ENCODE results near the gene WDR41. TPM values are rescaled to one million over a fixed set of nuclear protein-coding genes. Genes with fewer than 3 reads are reported as not detected.
"Not testable (repeated sequence)": the region's sequence is repeated elsewhere in the genome, so short reads cannot be mapped to it uniquely, and the experiment has no call there.

The WDR41 gene
- total RNA-seq, 1 experiment from 2014 or later = 25.2 TPM

GRCh38 chr5:77492653-77493000, 511 bp upstream of the WDR41 start:
- CTCF ChIA-PET = interaction anchor here (0.7 to 1.6 kb wide), 2 partner anchors 348 to 363 kb away, joined by 3 to 8 read pairs; no protein-coding TSS in a partner anchor
- H4K20me1 ChIP-seq (ENCODE audit: insufficient read depth) = peaks cover 4% of the 10 kb centered on the region; the same call in 1 of the 2 replicates
- 0 out of 2 replicates have a peak, but pooled peaks cover 8% of the 10 kb centered on the region for H3K79me2 ChIP-seq (ENCODE audit: low read depth)
- H2AFZ ChIP-seq = no peak overlapping the region; the same call in 1 of the 2 replicates
- H3K9me2 ChIP-seq (ENCODE audit: insufficient read depth) = no peaks in the 10 kb centered on the region
- no TSS peak for BruUV-seq (replicated peaks)
- H3K4me1 ChIP-seq (replicated peaks; ENCODE audit: insufficient read depth) = peaks cover 5% of the 10 kb centered on the region; the same call in 1 of the 2 replicates
- POLR2A ChIA-PET (ENCODE audit: unreplicated experiment) = interaction anchor here (0.6 to 0.7 kb wide), 2 partner anchors 292 to 405 kb away, joined by 3 to 6 read pairs; no protein-coding TSS in a partner anchor
- no peaks in the 10 kb centered on the region for H3K9me3 ChIP-seq (ENCODE audit: insufficient read depth, low read depth)
- no peaks in the 10 kb centered on the region; the same call in 1 of the 2 replicates for H3F3A ChIP-seq (ENCODE audit: insufficient read depth, low read depth)
- intact Hi-C loops (cut with micrococcal nuclease; ENCODE audit: unreplicated experiment) = loop anchor here (1.0 to 5.0 kb wide), 4 partner anchors 348 to 624 kb away; no protein-coding TSS in a partner anchor
- H3K4me2 ChIP-seq = peak overlapping the region; percentile 82; the same call in 1 of the 2 replicates
- H3K27ac ChIP-seq = no peak overlapping the region
- H3K36me3 ChIP-seq (ENCODE audit: low read depth) = no peaks in the 10 kb centered on the region
- DNase-seq = no peak
- no peaks in the 10 kb centered on the region for H3K27me3 ChIP-seq (ENCODE audit: insufficient read depth, low read depth)
- TF ChIP-seq EZH2 (IDR thresholded peaks at IDR 0.05; ENCODE audit: low read depth) (no peak), CTCF (conservative IDR thresholded peaks at IDR 0.05) (peak; percentile 28; the same call in 1 of the 2 replicates)
- H3K4me3 ChIP-seq = peak overlapping the region; percentile 82; the same call in 1 of the 2 replicates

GRCh38 chr5:77490741-77491344, 1.3 kb downstream of the WDR41 start:
- H3K27me3 ChIP-seq (ENCODE audit: insufficient read depth, low read depth); BruUV-seq (replicated peaks); H3K9me2 ChIP-seq (ENCODE audit: insufficient read depth); H4K20me1 ChIP-seq (ENCODE audit: insufficient read depth); H3K36me3 ChIP-seq (ENCODE audit: low read depth); POLR2A ChIA-PET (ENCODE audit: unreplicated experiment); H3K4me1 ChIP-seq (replicated peaks; ENCODE audit: insufficient read depth); H3K79me2 ChIP-seq (ENCODE audit: low read depth); H3F3A ChIP-seq (ENCODE audit: insufficient read depth, low read depth); H3K9me3 ChIP-seq (ENCODE audit: insufficient read depth, low read depth); H3K27ac ChIP-seq: not testable (repeated sequence)
- Histone ChIP-seq H3K4me2 (peak overlapping the region; percentile 82), H3K4me3 (peak overlapping the region; percentile 82; the same call in 1 of the 2 replicates), H2AFZ (peak overlapping the region; percentile 93)
- CTCF ChIA-PET = interaction anchor here (0.6 to 0.7 kb wide), 2 partner anchors 358 to 427 kb away, joined by 3 to 6 read pairs; no protein-coding TSS in a partner anchor
- intact Hi-C loops (cut with micrococcal nuclease; ENCODE audit: unreplicated experiment) = loop anchor here (5.0 kb wide), 1 partner anchor 364 kb away; no protein-coding TSS in a partner anchor
- DNase-seq = peak in 1 of 2 experiments; percentile 6

- Histone ChIP-seq H3K27me3 (ENCODE audit: insufficient read depth, low read depth) (no peaks in the 10 kb centered on the region), H3K79me2 (ENCODE audit: low read depth) (0 out of 2 replicates have a peak, but pooled peaks cover 8% of the 10 kb centered on the region), H3K4me1 (replicated peaks; ENCODE audit: insufficient read depth) (peaks cover 5% of the 10 kb centered on the region; the same call in 1 of the 2 replicates), H2AFZ (no peak overlapping the region), H3K4me2 (no peak overlapping the region), H3K9me2 (ENCODE audit: insufficient read depth) (no peaks in the 10 kb centered on the region), H3F3A (ENCODE audit: insufficient read depth, low read depth) (no peaks in the 10 kb centered on the region), H4K20me1 (ENCODE audit: insufficient read depth) (peaks cover 4% of the 10 kb centered on the region; the same call in 1 of the 2 replicates), H3K36me3 (ENCODE audit: low read depth) (no peaks in the 10 kb centered on the region), H3K27ac (no peak overlapping the region), H3K4me3 (no peak overlapping the region), H3K9me3 (ENCODE audit: insufficient read depth, low read depth) (no peaks in the 10 kb centered on the region)
- BruUV-seq (replicated peaks) = no TSS peak
- ChIA-PET POLR2A (ENCODE audit: unreplicated experiment) (no interaction called here), CTCF (no interaction called here)
- no peak for TF ChIP-seq CTCF (conservative IDR thresholded peaks at IDR 0.05)
- TF ChIP-seq EZH2 (IDR thresholded peaks at IDR 0.05; ENCODE audit: low read depth) = no peak
- intact Hi-C loops (cut with micrococcal nuclease; ENCODE audit: unreplicated experiment) = no loop called here
- DNase-seq = no peak
Observed at GRCh38 chr5:77486344-77486962, 5.7 kb downstream of the WDR41 start.
